ENCODE data around the gene GKN2.
A peak's percentile ranks its signal among the peaks of the same experiment; 100 is the strongest.

GKN2 gene

GRCh38 chr2:68971591-68972231 is 19.0 kb upstream of the GKN2 start:
- no peaks in the 10 kb centered on the region for H3K27me3 ChIP-seq (replicated peaks)
- peak; percentile 96 for DNase-seq
- H3K36me3 ChIP-seq (replicated peaks): no peaks in the 10 kb centered on the region
- in situ Hi-C loops (cut with HindIII; ENCODE audit: low pct_ligation_motif_present, low sequenced_read_pairs): no loop called here
- H3K27ac ChIP-seq: peak overlapping the region; percentile 96
- no peak overlapping the region for H3K4me3 ChIP-seq (ENCODE audit: low read depth, low read length)
- no peak for TF ChIP-seq CTCF (IDR thresholded peaks at IDR 0.05; ENCODE audit: low read depth, low read length, missing control alignments)

GRCh38 chr2:68970566-68971265 is 18.0 kb upstream of the GKN2 start:
- Histone ChIP-seq H3K36me3 (replicated peaks) (no peaks in the 10 kb centered on the region), H3K4me3 (ENCODE audit: low read depth, low read length) (no peak overlapping the region), H3K27ac (peak overlapping the region; percentile 96), H3K27me3 (replicated peaks) (no peaks in the 10 kb centered on the region)
- no peak for DNase-seq
- in situ Hi-C loops (cut with HindIII; ENCODE audit: low pct_ligation_motif_present, low sequenced_read_pairs): no loop called here
- no peak for TF ChIP-seq CTCF (IDR thresholded peaks at IDR 0.05; ENCODE audit: low read depth, low read length, missing control alignments)

GRCh38 chr2:68969736-68970490 is 17.2 kb upstream of the GKN2 start:
- no peaks in the 10 kb centered on the region for H3K36me3 ChIP-seq (replicated peaks)
- in situ Hi-C loops (cut with HindIII; ENCODE audit: low pct_ligation_motif_present, low sequenced_read_pairs): no loop called here
- DNase-seq: no peak
- H3K27me3 ChIP-seq (replicated peaks): no peaks in the 10 kb centered on the region
- H3K4me3 ChIP-seq (ENCODE audit: low read depth, low read length): no peak overlapping the region
- TF ChIP-seq CTCF (IDR thresholded peaks at IDR 0.05; ENCODE audit: low read depth, low read length, missing control alignments): no peak
- H3K27ac ChIP-seq: no peak overlapping the region

GRCh38 chr2:68968221-68968620 is 15.5 kb upstream of the GKN2 start:
- Histone ChIP-seq H3K36me3 (replicated peaks) (no peaks in the 10 kb centered on the region), H3K27me3 (replicated peaks) (no peaks in the 10 kb centered on the region), H3K27ac (no peak overlapping the region), H3K4me3 (ENCODE audit: low read depth, low read length) (no peak overlapping the region)
- in situ Hi-C loops (cut with HindIII; ENCODE audit: low pct_ligation_motif_present, low sequenced_read_pairs): no loop called here
- no peak for DNase-seq
- TF ChIP-seq CTCF (IDR thresholded peaks at IDR 0.05; ENCODE audit: low read depth, low read length, missing control alignments): no peak

GRCh38 chr2:68964282-68964681 is 11.6 kb upstream of the GKN2 start:
- TF ChIP-seq CTCF (IDR thresholded peaks at IDR 0.05; ENCODE audit: low read depth, low read length, missing control alignments): no peak
- DNase-seq: no peak
- H3K27me3 ChIP-seq (replicated peaks): no peaks in the 10 kb centered on the region
- H3K36me3 ChIP-seq (replicated peaks): no peaks in the 10 kb centered on the region
- H3K4me3 ChIP-seq (ENCODE audit: low read depth, low read length): no peak overlapping the region
- no peak overlapping the region for H3K27ac ChIP-seq
- in situ Hi-C loops (cut with HindIII; ENCODE audit: low pct_ligation_motif_present, low sequenced_read_pairs): no loop called here
